MCF 10A (cell line): ENCODE results near the gene PFKFB3. TPM values are rescaled to one million over a fixed set of nuclear protein-coding genes. Genes with fewer than 3 reads are reported as not detected.

Source experiments
- BruUV-seq: library from RNA; stranded (reverse); fragments of 400-500 nt; replicated peaks from 2 replicates; lab custom pipeline; 2021; lab: Mats Ljungman, UMichigan
- CTCF ChIA-PET: fragments of 300-600 bp; sonication (Branson Sonifier 250); formaldehyde crosslinking; extraction: SDS; loops from one replicate; lab custom pipeline; 2021; ENCODE audit warnings: antibody characterized with exemption, inconsistent platforms; lab: Yijun Ruan, JAX
- POLR2A ChIA-PET: fragments of 300-600, 350-650 bp; sonication (Branson Sonifier 250); formaldehyde crosslinking; extraction: SDS; loops from one replicate; lab custom pipeline; 2020; ENCODE audit warnings: antibody characterized with exemption, inconsistent platforms; lab: Yijun Ruan, JAX
- DNase-seq: peaks from one replicate; pipeline ENCODE4 v3.0.0-alpha.2; 2018; ENCODE audit not compliant: unreplicated experiment
- H3K27ac Mint-ChIP-seq: one replicate; pipeline ENCODE4 v1.8.0; 2022; ENCODE audit warnings: mild to moderate bottlenecking, low read depth, mixed read lengths; ENCODE audit not compliant: unreplicated experiment
- H3K27me3 Mint-ChIP-seq: one replicate; pipeline ENCODE4 v1.8.0; 2022; ENCODE audit warnings: mixed read lengths; ENCODE audit not compliant: insufficient read depth, unreplicated experiment
- H3K36me3 Mint-ChIP-seq: one replicate; pipeline ENCODE4 v1.8.0; 2022; ENCODE audit warnings: mild to moderate bottlenecking, moderate library complexity, mixed read lengths; ENCODE audit not compliant: insufficient read depth, unreplicated experiment
- H3K4me1 Mint-ChIP-seq: one replicate; pipeline ENCODE4 v1.8.0; 2022; ENCODE audit warnings: mixed read lengths; ENCODE audit not compliant: insufficient read depth, unreplicated experiment
- H3K4me3 Mint-ChIP-seq: one replicate; pipeline ENCODE4 v1.8.0; 2022; ENCODE audit warnings: mild to moderate bottlenecking, moderate library complexity, mixed read lengths; ENCODE audit not compliant: unreplicated experiment
- H3K9me3 Mint-ChIP-seq: one replicate; pipeline ENCODE4 v1.8.0; 2022; ENCODE audit warnings: mixed read lengths; ENCODE audit not compliant: unreplicated experiment
- intact Hi-C: fragments of 100-400 bp; cut with micrococcal nuclease; formaldehyde crosslinking; loops from 2 replicates; pipeline ENCODE4 v1.14.1; 2022
- total RNA-seq: library from RNA; stranded (reverse); gene quantifications from 2 replicates; pipeline ENCODE4 v1.2.3, GENCODE V29; 2022
- TF ChIP-seq, protein P1 (sequence below): fragments of 200-600 bp; IDR thresholded peaks from one replicate; pipeline ENCODE4 v1.8.0; 2022; ENCODE audit warnings: antibody characterized with exemption, mild to moderate bottlenecking; ENCODE audit not compliant: unreplicated experiment

Gene PFKFB3
- total RNA-seq, 1 experiment from 2014 or later: 15.8 TPM

DNA sequence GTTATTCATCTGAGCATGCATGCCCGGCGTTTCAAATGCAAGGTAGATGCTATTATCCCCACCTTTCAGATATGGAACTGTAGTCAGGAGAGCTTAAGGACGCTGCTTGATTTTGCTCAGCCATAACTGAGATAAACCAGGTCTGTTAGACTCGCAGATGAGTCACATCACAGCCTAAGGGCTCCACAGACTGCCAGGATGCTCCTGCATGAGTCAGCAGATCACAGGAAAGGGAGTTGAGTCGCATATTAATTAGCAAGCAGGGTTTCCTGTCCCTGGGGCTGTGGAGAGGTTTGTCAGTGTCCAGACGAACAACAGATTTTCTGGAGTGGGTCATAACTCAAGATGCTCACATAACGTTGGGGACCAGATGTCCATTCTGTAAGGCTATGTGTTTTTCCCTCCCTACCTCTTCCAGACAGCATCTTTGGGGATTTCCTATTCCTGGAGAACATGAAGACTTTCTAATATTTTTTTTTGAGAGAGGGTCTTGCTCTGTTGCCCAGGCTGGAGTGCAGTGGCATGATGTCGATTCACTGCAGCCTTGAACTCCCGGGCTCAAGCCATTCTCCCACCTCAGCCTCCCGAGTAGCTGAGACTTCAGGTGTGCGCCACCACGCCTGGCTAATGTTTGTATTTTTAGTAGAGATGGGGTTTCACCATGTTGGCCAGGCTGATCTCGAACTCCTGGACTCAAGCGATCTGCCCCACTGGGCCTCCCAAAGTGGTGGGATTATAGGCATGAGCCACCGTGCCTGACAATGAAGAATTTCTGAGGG, 36.7 kb downstream of the PFKFB3 start:
- Mint-ChIP-seq H3K4me1 (peaks cover 8% of the 10 kb centered on the region), H3K9me3 (no peaks in the 10 kb centered on the region), H3K27me3 (no peaks in the 10 kb centered on the region), H3K27ac (no peak overlapping the region), H3K36me3 (peaks cover 16% of the 10 kb centered on the region), H3K4me3 (no peak overlapping the region)
- TF ChIP-seq, protein P1, sequence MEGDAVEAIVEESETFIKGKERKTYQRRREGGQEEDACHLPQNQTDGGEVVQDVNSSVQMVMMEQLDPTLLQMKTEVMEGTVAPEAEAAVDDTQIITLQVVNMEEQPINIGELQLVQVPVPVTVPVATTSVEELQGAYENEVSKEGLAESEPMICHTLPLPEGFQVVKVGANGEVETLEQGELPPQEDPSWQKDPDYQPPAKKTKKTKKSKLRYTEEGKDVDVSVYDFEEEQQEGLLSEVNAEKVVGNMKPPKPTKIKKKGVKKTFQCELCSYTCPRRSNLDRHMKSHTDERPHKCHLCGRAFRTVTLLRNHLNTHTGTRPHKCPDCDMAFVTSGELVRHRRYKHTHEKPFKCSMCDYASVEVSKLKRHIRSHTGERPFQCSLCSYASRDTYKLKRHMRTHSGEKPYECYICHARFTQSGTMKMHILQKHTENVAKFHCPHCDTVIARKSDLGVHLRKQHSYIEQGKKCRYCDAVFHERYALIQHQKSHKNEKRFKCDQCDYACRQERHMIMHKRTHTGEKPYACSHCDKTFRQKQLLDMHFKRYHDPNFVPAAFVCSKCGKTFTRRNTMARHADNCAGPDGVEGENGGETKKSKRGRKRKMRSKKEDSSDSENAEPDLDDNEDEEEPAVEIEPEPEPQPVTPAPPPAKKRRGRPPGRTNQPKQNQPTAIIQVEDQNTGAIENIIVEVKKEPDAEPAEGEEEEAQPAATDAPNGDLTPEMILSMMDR: no peak
- intact Hi-C loops: no loop called here
- ChIA-PET POLR2A (interaction anchor here (0.9 to 1.6 kb wide), 6 partner anchors 20 to 164 kb away, joined by 3 to 6 read pairs (median 4); no protein-coding TSS in a partner anchor), CTCF (interaction anchor here (0.9 kb wide), 1 partner anchor 160 kb away, joined by 3 read pairs; no protein-coding TSS in a partner anchor)
- no TSS peak for BruUV-seq
- peak; percentile 99 for DNase-seq

DNA sequence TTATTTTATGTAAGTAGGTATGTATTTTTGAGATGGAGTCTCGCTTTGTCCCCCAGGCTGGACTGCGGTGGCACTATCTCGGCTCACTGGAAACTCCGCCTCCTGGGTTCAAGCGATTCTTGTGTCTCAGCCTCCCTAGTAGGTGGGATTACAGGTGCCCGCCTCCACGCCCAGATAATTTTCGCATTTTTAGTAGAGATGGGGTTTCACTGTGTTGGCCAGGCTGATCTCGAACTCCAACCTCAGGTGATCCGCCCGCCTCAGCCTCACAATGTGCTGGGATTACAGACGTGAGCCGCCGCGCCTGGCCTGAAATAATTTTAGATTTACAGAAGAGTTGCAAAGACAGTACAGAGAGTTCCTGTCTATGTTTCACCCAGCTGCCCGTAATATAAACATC, 37.5 kb downstream of the PFKFB3 start:
- ChIA-PET CTCF (interaction anchor here (0.6 kb wide), 1 partner anchor 11 kb away, joined by 4 read pairs; no protein-coding TSS in a partner anchor), POLR2A (interaction anchor here (1.5 to 1.6 kb wide), 2 partner anchors 35 to 163 kb away, joined by 5 read pairs; no protein-coding TSS in a partner anchor)
- Mint-ChIP-seq H3K27ac (no peak overlapping the region), H3K9me3 (no peaks in the 10 kb centered on the region), H3K4me3 (no peak overlapping the region), H3K36me3 (peaks cover 11% of the 10 kb centered on the region), H3K27me3 (no peaks in the 10 kb centered on the region), H3K4me1 (peaks cover 8% of the 10 kb centered on the region)
- intact Hi-C loops: no loop called here
- BruUV-seq: no TSS peak
- no peak for DNase-seq
- TF ChIP-seq, protein P1: no peak

DNA sequence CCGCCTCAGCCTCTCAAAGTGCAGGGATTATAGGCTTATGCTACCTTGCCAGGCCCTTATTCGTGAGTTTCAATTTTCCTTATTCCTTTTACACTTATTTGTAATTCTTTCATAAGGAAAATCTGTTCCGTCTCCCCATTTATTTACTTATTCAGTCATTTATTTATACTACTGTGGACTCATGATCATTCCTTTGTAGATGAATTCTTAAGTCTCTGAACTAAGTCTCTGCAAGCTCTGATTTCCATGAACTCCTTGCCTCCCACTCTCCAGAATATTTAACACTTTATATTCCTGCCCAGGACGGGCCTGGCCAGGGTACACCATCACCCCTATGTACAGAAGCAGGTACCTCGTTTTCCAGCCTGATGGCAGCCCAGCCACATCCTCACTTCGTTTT, 39.4 kb downstream of the PFKFB3 start:
- intact Hi-C loops: no loop called here

GRCh38 chr10:6244510-6244909, 41.8 kb downstream of the PFKFB3 start:
- TF ChIP-seq, protein P1: no peak
- ChIA-PET CTCF (interaction anchor here (1.4 to 1.5 kb wide), 2 partner anchors 21 to 157 kb away, joined by 4 to 6 read pairs; no protein-coding TSS in a partner anchor), POLR2A (no interaction called here)
- no TSS peak for BruUV-seq
- intact Hi-C loops: no loop called here
- no peaks in the 10 kb centered on the region for H3K27me3 Mint-ChIP-seq
- no peaks in the 10 kb centered on the region for H3K36me3 Mint-ChIP-seq
- no peaks in the 10 kb centered on the region for H3K4me1 Mint-ChIP-seq
- no peak overlapping the region for H3K4me3 Mint-ChIP-seq
- no peak overlapping the region for H3K27ac Mint-ChIP-seq
- no peak for DNase-seq
- H3K9me3 Mint-ChIP-seq: no peaks in the 10 kb centered on the region

More for the DNA sequence above, 39.4 kb downstream of the PFKFB3 start:
- Mint-ChIP-seq H3K27me3 (no peaks in the 10 kb centered on the region), H3K4me3 (no peak overlapping the region), H3K9me3 (no peaks in the 10 kb centered on the region), H3K27ac (no peak overlapping the region), H3K4me1 (peaks cover 8% of the 10 kb centered on the region), H3K36me3 (peaks cover 3% of the 10 kb centered on the region)
- no peak for DNase-seq
- CTCF ChIA-PET: no interaction called here
- POLR2A ChIA-PET: no interaction called here
- no TSS peak for BruUV-seq
- TF ChIP-seq, protein P1: no peak
